Measurements from ENCODE around the gene GPD1L.

GPD1L gene

DNA sequence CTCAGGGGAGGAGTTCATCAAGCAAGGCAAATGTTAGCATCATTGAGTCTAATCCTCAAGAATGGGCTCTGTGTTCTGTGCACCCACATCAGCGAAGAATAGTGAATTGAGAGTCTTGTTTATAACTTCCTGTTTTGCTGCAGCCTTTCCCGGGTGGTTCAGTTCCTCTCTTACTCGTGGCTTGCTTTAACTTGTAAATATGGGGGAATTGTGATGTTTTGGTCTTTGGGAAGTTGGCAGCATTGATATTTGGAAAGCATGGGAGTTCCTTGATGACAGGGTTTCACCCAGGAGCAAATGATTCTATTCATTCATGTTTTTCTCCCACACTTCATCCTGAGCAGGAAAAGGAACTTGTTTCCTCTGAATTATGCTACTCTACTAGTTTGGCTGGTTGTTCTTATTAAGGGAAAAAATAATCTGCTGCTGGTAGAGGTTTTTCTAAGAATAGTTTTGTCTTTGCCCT lies 40.4 kb downstream of the GPD1L start:
- no peaks in the 10 kb centered on the region for H3K4me1 ChIP-seq (ENCODE audit: control insufficient read depth, insufficient read depth, low read length)
- H3K9me3 ChIP-seq (ENCODE audit: control insufficient read depth, insufficient read depth, low read depth, low read length) = no peaks in the 10 kb centered on the region
- H3K4me3 ChIP-seq (ENCODE audit: low read depth, low read length) = no peak overlapping the region
- peaks cover 0 to 7% of the 10 kb centered on the region in 2 experiments; a peak in 2 of 3 replicates for H3K36me3 ChIP-seq (ENCODE audit: control insufficient read depth in 2 of 2, insufficient read depth in 1 of 2, low read length in 2 of 2)
- CTCF ChIA-PET = no interaction called here
- no peak overlapping the region for H3K27ac ChIP-seq (ENCODE audit: extremely low read depth, low read depth, low read length)
- TF ChIP-seq ZNF626 (tag by site-specific recombination; IDR thresholded peaks at IDR 0.05) = no peak
- TF ChIP-seq, protein P1, sequence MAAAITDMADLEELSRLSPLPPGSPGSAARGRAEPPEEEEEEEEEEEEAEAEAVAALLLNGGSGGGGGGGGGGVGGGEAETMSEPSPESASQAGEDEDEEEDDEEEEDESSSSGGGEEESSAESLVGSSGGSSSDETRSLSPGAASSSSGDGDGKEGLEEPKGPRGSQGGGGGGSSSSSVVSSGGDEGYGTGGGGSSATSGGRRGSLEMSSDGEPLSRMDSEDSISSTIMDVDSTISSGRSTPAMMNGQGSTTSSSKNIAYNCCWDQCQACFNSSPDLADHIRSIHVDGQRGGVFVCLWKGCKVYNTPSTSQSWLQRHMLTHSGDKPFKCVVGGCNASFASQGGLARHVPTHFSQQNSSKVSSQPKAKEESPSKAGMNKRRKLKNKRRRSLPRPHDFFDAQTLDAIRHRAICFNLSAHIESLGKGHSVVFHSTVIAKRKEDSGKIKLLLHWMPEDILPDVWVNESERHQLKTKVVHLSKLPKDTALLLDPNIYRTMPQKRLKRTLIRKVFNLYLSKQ (tag by site-specific recombination; IDR thresholded peaks at IDR 0.05; ENCODE audit: borderline replicate concordance) = no peak
- no peak for TF ChIP-seq ZNF16 (tag by site-specific recombination; IDR thresholded peaks at IDR 0.05; ENCODE audit: low read depth)
- no peak for TF ChIP-seq ZSCAN23 (tag by site-specific recombination; IDR thresholded peaks at IDR 0.05)
- TF ChIP-seq ZNF660 (tag by site-specific recombination; IDR thresholded peaks at IDR 0.05) = no peak
- TF ChIP-seq, protein P2, sequence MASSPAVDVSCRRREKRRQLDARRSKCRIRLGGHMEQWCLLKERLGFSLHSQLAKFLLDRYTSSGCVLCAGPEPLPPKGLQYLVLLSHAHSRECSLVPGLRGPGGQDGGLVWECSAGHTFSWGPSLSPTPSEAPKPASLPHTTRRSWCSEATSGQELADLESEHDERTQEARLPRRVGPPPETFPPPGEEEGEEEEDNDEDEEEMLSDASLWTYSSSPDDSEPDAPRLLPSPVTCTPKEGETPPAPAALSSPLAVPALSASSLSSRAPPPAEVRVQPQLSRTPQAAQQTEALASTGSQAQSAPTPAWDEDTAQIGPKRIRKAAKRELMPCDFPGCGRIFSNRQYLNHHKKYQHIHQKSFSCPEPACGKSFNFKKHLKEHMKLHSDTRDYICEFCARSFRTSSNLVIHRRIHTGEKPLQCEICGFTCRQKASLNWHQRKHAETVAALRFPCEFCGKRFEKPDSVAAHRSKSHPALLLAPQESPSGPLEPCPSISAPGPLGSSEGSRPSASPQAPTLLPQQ (tag by site-specific recombination; IDR thresholded peaks at IDR 0.05) = no peak
- no peak for TF ChIP-seq ZNF174 (tag by site-specific recombination; IDR thresholded peaks at IDR 0.05)
- TF ChIP-seq, protein P3, sequence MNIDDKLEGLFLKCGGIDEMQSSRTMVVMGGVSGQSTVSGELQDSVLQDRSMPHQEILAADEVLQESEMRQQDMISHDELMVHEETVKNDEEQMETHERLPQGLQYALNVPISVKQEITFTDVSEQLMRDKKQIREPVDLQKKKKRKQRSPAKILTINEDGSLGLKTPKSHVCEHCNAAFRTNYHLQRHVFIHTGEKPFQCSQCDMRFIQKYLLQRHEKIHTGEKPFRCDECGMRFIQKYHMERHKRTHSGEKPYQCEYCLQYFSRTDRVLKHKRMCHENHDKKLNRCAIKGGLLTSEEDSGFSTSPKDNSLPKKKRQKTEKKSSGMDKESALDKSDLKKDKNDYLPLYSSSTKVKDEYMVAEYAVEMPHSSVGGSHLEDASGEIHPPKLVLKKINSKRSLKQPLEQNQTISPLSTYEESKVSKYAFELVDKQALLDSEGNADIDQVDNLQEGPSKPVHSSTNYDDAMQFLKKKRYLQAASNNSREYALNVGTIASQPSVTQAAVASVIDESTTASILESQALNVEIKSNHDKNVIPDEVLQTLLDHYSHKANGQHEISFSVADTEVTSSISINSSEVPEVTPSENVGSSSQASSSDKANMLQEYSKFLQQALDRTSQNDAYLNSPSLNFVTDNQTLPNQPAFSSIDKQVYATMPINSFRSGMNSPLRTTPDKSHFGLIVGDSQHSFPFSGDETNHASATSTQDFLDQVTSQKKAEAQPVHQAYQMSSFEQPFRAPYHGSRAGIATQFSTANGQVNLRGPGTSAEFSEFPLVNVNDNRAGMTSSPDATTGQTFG (tag by site-specific recombination; IDR thresholded peaks at IDR 0.05; ENCODE audit: borderline replicate concordance) = no peak
- no peak for TF ChIP-seq KLF8 (tag by site-specific recombination; IDR thresholded peaks at IDR 0.05)
- TF ChIP-seq ZNF701 (tag by site-specific recombination; IDR thresholded peaks at IDR 0.05) = no peak
- TF ChIP-seq, protein P4, sequence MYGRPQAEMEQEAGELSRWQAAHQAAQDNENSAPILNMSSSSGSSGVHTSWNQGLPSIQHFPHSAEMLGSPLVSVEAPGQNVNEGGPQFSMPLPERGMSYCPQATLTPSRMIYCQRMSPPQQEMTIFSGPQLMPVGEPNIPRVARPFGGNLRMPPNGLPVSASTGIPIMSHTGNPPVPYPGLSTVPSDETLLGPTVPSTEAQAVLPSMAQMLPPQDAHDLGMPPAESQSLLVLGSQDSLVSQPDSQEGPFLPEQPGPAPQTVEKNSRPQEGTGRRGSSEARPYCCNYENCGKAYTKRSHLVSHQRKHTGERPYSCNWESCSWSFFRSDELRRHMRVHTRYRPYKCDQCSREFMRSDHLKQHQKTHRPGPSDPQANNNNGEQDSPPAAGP (tag by site-specific recombination; IDR thresholded peaks at IDR 0.05) = no peak
- TF ChIP-seq ZNF211 (tag by site-specific recombination; IDR thresholded peaks at IDR 0.05; ENCODE audit: low read depth) = no peak
- POLR2A ChIA-PET = no interaction called here

DNA sequence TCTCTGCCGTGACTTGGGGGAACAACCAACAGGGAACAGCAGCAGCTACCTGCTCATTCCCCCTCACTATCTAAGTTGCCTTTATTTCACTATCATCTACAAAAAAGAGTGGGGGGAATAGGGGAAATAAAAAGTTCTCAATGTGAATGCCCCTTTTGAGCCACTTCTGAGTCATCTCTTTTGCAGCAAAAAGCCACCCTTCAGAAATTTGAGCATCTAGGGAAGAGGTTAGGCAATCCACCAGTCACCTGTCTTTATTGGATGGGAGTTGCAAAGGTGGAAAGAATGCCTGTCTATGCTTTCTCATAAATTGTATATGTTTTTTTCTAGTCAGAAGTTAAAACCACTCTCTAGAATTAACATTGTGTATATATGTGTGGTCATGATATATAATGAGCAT lies 41.1 kb downstream of the GPD1L start:
- H3K27ac ChIP-seq (ENCODE audit: extremely low read depth, low read depth, low read length) = no peak overlapping the region
- H3K36me3 ChIP-seq (ENCODE audit: control insufficient read depth in 2 of 2, insufficient read depth in 1 of 2, low read length in 2 of 2) = peaks cover 0 to 7% of the 10 kb centered on the region in 2 experiments; a peak in 2 of 3 replicates
- TF ChIP-seq ZNF335 (tag by site-specific recombination; conservative IDR thresholded peaks at IDR 0.05) = peak; percentile 33; the same call in 1 of the 2 replicates
- no peak for TF ChIP-seq ZNF24 (tag by site-specific recombination; IDR thresholded peaks at IDR 0.05)
- no peaks in the 10 kb centered on the region for H3K4me1 ChIP-seq (ENCODE audit: control insufficient read depth, insufficient read depth, low read length)
- ChIA-PET CTCF (no interaction called here), POLR2A (no interaction called here)
- H3K9me3 ChIP-seq (ENCODE audit: control insufficient read depth, insufficient read depth, low read depth, low read length) = no peaks in the 10 kb centered on the region
- H3K4me3 ChIP-seq (ENCODE audit: low read depth, low read length) = no peak overlapping the region

DNA sequence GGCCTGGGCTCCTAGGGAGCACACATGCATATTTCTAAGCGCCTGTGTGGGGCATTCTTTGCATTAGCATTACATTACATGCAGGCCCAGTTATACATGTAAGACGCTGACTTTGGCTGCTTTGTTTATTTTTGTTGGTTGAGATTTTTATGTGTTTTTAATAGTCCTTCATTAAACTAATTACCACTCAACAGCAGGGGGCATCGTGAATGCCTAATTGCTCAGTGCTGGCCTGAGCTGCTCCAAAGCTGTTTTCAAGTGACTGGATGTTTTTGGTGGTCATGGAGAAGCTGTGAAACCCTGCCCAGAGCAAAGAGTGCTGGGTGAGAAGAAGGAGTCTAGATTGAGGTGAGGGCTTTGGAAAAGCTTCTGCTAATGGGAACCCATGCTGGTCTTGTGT lies 41.5 kb downstream of the GPD1L start:
- Histone ChIP-seq H3K4me3 (ENCODE audit: low read depth, low read length) (no peak overlapping the region), H3K27ac (ENCODE audit: extremely low read depth, low read depth, low read length) (no peak overlapping the region), H3K4me1 (ENCODE audit: control insufficient read depth, insufficient read depth, low read length) (no peaks in the 10 kb centered on the region), H3K36me3 (ENCODE audit: control insufficient read depth in 2 of 2, insufficient read depth in 1 of 2, low read length in 2 of 2) (peaks cover 0 to 7% of the 10 kb centered on the region in 2 experiments; a peak in 2 of 3 replicates), H3K9me3 (ENCODE audit: control insufficient read depth, insufficient read depth, low read depth, low read length) (no peaks in the 10 kb centered on the region)
- CTCF ChIA-PET = interaction anchor here (0.6 kb wide), 1 partner anchor 320 kb away, joined by 4 read pairs; no protein-coding TSS in a partner anchor
- POLR2A ChIA-PET = no interaction called here
- no peak for TF ChIP-seq EGR2 (tag by site-specific recombination; IDR thresholded peaks at IDR 0.05; ENCODE audit: low read depth)
- no peak for TF ChIP-seq ZNF341 (tag by site-specific recombination; IDR thresholded peaks at IDR 0.05; ENCODE audit: low read depth)
- no peak for TF ChIP-seq ZNF548 (tag by site-specific recombination; IDR thresholded peaks at IDR 0.05)
- TF ChIP-seq ZNF175 (tag by site-specific recombination; IDR thresholded peaks at IDR 0.05) = no peak
- TF ChIP-seq, protein P5, sequence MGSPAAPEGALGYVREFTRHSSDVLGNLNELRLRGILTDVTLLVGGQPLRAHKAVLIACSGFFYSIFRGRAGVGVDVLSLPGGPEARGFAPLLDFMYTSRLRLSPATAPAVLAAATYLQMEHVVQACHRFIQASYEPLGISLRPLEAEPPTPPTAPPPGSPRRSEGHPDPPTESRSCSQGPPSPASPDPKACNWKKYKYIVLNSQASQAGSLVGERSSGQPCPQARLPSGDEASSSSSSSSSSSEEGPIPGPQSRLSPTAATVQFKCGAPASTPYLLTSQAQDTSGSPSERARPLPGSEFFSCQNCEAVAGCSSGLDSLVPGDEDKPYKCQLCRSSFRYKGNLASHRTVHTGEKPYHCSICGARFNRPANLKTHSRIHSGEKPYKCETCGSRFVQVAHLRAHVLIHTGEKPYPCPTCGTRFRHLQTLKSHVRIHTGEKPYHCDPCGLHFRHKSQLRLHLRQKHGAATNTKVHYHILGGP (tag by site-specific recombination; IDR thresholded peaks at IDR 0.05) = no peak
- no peak for TF ChIP-seq ZNF596 (tag by site-specific recombination; IDR thresholded peaks at IDR 0.05)
- no peak for TF ChIP-seq ZNF202 (tag by site-specific recombination; IDR thresholded peaks at IDR 0.05; ENCODE audit: borderline replicate concordance)
- no peak for TF ChIP-seq ZNF221 (tag by site-specific recombination; IDR thresholded peaks at IDR 0.05; ENCODE audit: borderline replicate concordance)
- peak; percentile 70 for TF ChIP-seq ZNF24 (tag by site-specific recombination; IDR thresholded peaks at IDR 0.05)
